ENCODE results near the gene UFSP2. TPM values are rescaled to one million over a fixed set of nuclear protein-coding genes. Genes with fewer than 3 reads are reported as not detected.

Gene UFSP2
- total and polyA plus RNA-seq, 2 of the 4 experiments (the other 2 are of a cell fraction): 21.8 to 43.7 TPM

DNA sequence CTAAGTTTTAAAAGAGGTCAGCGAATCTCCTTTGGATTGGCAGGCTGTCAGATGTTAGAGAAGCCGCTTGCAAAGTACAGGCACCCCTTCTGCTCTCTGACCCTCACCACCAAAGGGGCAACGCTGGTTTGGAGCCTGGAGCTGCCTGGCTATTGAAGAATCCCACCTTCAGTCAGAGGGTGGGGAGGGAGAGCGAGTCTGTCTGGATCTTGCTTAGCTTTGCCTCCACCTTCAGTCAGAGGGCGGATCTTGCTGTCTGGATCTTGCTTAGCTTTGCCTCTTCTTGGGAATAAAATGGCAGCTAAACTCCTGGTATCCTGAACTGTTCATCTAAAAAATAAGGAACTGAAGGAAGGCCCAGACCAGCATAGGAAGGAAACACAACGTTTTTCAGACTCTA, 38.4 kb upstream of the UFSP2 start:
- peak overlapping the region; percentile 91 for H3K14ac ChIP-seq (replicated peaks; ENCODE audit: low read depth, low read length)
- dilution Hi-C loops (cut with HindIII; ENCODE audit: low sequenced_read_pairs, unreplicated experiment): no loop called here
- H2AFZ ChIP-seq (replicated peaks; ENCODE audit: low read length, poor library complexity): peak overlapping the region; percentile 47
- H2AK9ac ChIP-seq (replicated peaks; ENCODE audit: low read depth, low read length, poor library complexity): no peak overlapping the region
- peak overlapping the region; percentile 91; the same call in 1 of the 2 replicates for H2AK5ac ChIP-seq (ENCODE audit: low read depth, low read length)
- H3K9me1 ChIP-seq (ENCODE audit: insufficient read depth, low read length): peaks cover 7% of the 10 kb centered on the region
- no peak overlapping the region for H3K27ac ChIP-seq (ENCODE audit: insufficient read depth, low read length)
- peak overlapping the region; percentile 88 for H2BK120ac ChIP-seq (ENCODE audit: low read depth, low read length)
- WGBS, 2 experiments (ENCODE audit: extremely low coverage in 2 of 2, insufficient read length in 1 of 2): no CpG with 5 or more reads among the region's 6 CpGs
- no peaks in the 10 kb centered on the region for H3K79me1 ChIP-seq (ENCODE audit: low read depth in 1 of 2, low read length in 2 of 2)
- no peak overlapping the region for H3K9ac ChIP-seq (ENCODE audit: low read depth, low read length)
- intact Hi-C loops (cut with micrococcal nuclease): no loop called here
- peak overlapping the region; percentile 76 for H3K4ac ChIP-seq (ENCODE audit: low read depth, low read length)
- peak overlapping the region; percentile 66 for H3K18ac ChIP-seq (ENCODE audit: low read depth, low read length)
- no peaks in the 10 kb centered on the region for H3K27me3 ChIP-seq (ENCODE audit: control insufficient read depth, insufficient read depth, low read length)
- in situ Hi-C loops (cut with MboI; ENCODE audit: low sequenced_read_pairs): no loop called here
- TF ChIP-seq RCOR1 (IDR thresholded peaks at IDR 0.05; ENCODE audit: insufficient replicate concordance, low read length): no peak
- TF ChIP-seq, protein P1, sequence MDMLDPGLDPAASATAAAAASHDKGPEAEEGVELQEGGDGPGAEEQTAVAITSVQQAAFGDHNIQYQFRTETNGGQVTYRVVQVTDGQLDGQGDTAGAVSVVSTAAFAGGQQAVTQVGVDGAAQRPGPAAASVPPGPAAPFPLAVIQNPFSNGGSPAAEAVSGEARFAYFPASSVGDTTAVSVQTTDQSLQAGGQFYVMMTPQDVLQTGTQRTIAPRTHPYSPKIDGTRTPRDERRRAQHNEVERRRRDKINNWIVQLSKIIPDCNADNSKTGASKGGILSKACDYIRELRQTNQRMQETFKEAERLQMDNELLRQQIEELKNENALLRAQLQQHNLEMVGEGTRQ (IDR thresholded peaks at IDR 0.05; ENCODE audit: low read depth, low read length): no peak
- TF ChIP-seq ELK1 (IDR thresholded peaks at IDR 0.05; ENCODE audit: borderline replicate concordance, low read depth, low read length): no peak
- H4K91ac ChIP-seq (ENCODE audit: insufficient read depth, low read depth, low read length): peak overlapping the region; percentile 81
- no peaks in the 10 kb centered on the region for H3K9me3 ChIP-seq (ENCODE audit: control insufficient read depth, insufficient read depth, low read length)
- H4K20me1 ChIP-seq (ENCODE audit: insufficient read depth, low read length): no peaks in the 10 kb centered on the region
- no peak for DNase-seq
- peak overlapping the region; percentile 18 for H4K5ac ChIP-seq (ENCODE audit: low read depth, low read length)
- no TSS peak for BruUV-seq (replicated peaks)
- POLR2A ChIA-PET (ENCODE audit: unreplicated experiment): no interaction called here
- H3K56ac ChIP-seq (ENCODE audit: extremely low read depth, insufficient read depth, low read length): no peak overlapping the region; the same call in 1 of the 2 replicates
- H3K36me3 ChIP-seq (ENCODE audit: control insufficient read depth, insufficient read depth, low read length): no peaks in the 10 kb centered on the region
- no peak overlapping the region for H3K4me2 ChIP-seq (ENCODE audit: low read depth, low read length)
- CTCF ChIA-PET: interaction anchor here (0.5 kb wide), 1 partner anchor 37 kb away, joined by 3 read pairs; no protein-coding TSS in a partner anchor
- H4K8ac ChIP-seq (ENCODE audit: low read depth in 2 of 2, low read length in 2 of 2): peak overlapping the region in 1 of 2 experiments; percentile 22; a peak in 2 of 4 replicates
- H3K23ac ChIP-seq (ENCODE audit: low read depth, low read length): no peak overlapping the region
- H2BK5ac ChIP-seq (ENCODE audit: low read depth, low read length, poor library complexity, severe bottlenecking): peak overlapping the region; percentile 38
- H3K4me1 ChIP-seq (ENCODE audit: control insufficient read depth, insufficient read depth, low read length): peaks cover 13% of the 10 kb centered on the region
- peak overlapping the region; percentile 61; the same call in 2 of the 3 replicates for H2BK15ac ChIP-seq (ENCODE audit: low read depth, low read length)
- ATAC-seq (ENCODE audit: low read depth): no peak
- H2BK20ac ChIP-seq (ENCODE audit: low read depth, low read length): peak overlapping the region; percentile 82
- H3K4me3 ChIP-seq (ENCODE audit: insufficient read depth, low read depth, low read length): no peak overlapping the region

All from IMR-90 (cell line).